Middle frontal gyrus (tissue), 1 donor: Measurements from ENCODE around the gene CNN3.
A peak's percentile ranks its signal among the peaks of the same experiment; 100 is the strongest.

Source experiments
- DNase-seq: peaks from one replicate; pipeline ENCODE4 v3.0.0-alpha.2; 2015; ENCODE audit warnings: low spot score; ENCODE audit errors: extremely low spot score

The CNN3 gene

GRCh38 chr1:94856004-94856403 lies 70.9 kb downstream of the CNN3 start:
- DNase-seq, result no peak

GRCh38 chr1:94855307-94855700 lies 71.6 kb downstream of the CNN3 start:
- DNase-seq, result no peak

- DNase-seq, result peak; percentile 78
Measured at GRCh38 chr1:94854458-94855306, 72.2 kb downstream of the CNN3 start.

- DNase-seq, result no peak
Measured at GRCh38 chr1:94852788-94853187, 74.1 kb downstream of the CNN3 start.

- no peak for DNase-seq
Measured at GRCh38 chr1:94851571-94851970, 75.3 kb downstream of the CNN3 start.
